K562 (cell line): ENCODE measurements around the gene HSPA2. TPM values are rescaled to one million over a fixed set of nuclear protein-coding genes. Genes with fewer than 3 reads are reported as not detected.

Experiments
- BDP1 ChIP-seq: IDR thresholded peaks from 3 replicates; pipeline ENCODE4 v1.6.1; 2011; ENCODE audit not compliant: insufficient read length, insufficient read depth
- CHD2 ChIP-seq: IDR thresholded peaks from 2 replicates; pipeline ENCODE4 v1.6.1; 2011; ENCODE audit warnings: low read depth, low read length
- ETV5 ChIP-seq: sonication (generic); formaldehyde crosslinking; IDR thresholded peaks from 2 replicates; pipeline ENCODE4 v1.4.0; 2020; ENCODE audit warnings: low read depth, mild to moderate bottlenecking, missing genetic modification reagents
- HEY1 ChIP-seq: fragments of 250-450 bp; sonication (Bioruptor Pico); IDR thresholded peaks from 2 replicates; pipeline ENCODE4 v1.5.0; 2020; ENCODE audit warnings: mild to moderate bottlenecking, moderate library complexity, borderline replicate concordance
- HSF4 ChIP-seq: fragments of 250-450 bp; sonication (Bioruptor Pico); IDR thresholded peaks from 2 replicates; pipeline ENCODE4 v2.1.2; 2022; ENCODE audit warnings: mild to moderate bottlenecking, moderate library complexity, borderline replicate concordance
- L3MBTL2 ChIP-seq: fragments of 450-650 bp; IDR thresholded peaks from 2 replicates; pipeline ENCODE4 v1.6.1; 2016; ENCODE audit warnings: mild to moderate bottlenecking, moderate library complexity
- MCM7 ChIP-seq, 2 experiments: fragments of 450-650 bp; IDR thresholded peaks; 2 replicates each; pipeline ENCODE4 v1.6.1; 2016 to 2018
- MYC ChIP-seq, 2 experiments: fragments of 250-450 bp in 1 of 2; sonication (Bioruptor Pico) in 1 of 2; IDR thresholded peaks; 2 replicates each; pipeline versions ENCODE4 v1.5.1 to v1.6.1; 2012 to 2021; ENCODE audit warnings: low read depth in 2 of 2, borderline replicate concordance in 1 of 2, improper control_type of control experiment in 1 of 2, low read length in 1 of 2, mild to moderate bottlenecking in 1 of 2, moderate library complexity in 1 of 2
- PHB2 ChIP-seq: fragments of 450-650 bp; IDR thresholded peaks from 2 replicates; pipeline ENCODE4 v1.6.1; 2017; ENCODE audit warnings: low read depth
- POLR2AphosphoS2 ChIP-seq: IDR thresholded peaks from 2 replicates; pipeline ENCODE4 v1.6.1; 2012; ENCODE audit warnings: low read length, improper control_type of control experiment
- PRPF4 ChIP-seq: fragments of 200-400 bp; formaldehyde crosslinking; IDR thresholded peaks from one replicate; pipeline ENCODE4 v1.6.1; 2017; ENCODE audit warnings: low read length, low read depth, mild to moderate bottlenecking; ENCODE audit not compliant: insufficient read depth, poor library complexity, severe bottlenecking
- SIN3A ChIP-seq, 2 experiments: fragments of 150-350 bp in 1 of 2; IDR thresholded peaks; 2 replicates each; pipeline ENCODE4 v1.6.1; 2011 to 2016; ENCODE audit warnings: borderline replicate concordance in 2 of 2, low read depth in 2 of 2, low read length in 2 of 2, mild to moderate bottlenecking in 2 of 2, moderate library complexity in 2 of 2; ENCODE audit not compliant: control insufficient read depth in 1 of 2
- SMARCE1 ChIP-seq: fragments of 450-650 bp; IDR thresholded peaks from 2 replicates; pipeline ENCODE4 v1.7.1; 2016; ENCODE audit warnings: mild to moderate bottlenecking
- SNRNP70 ChIP-seq: fragments of 200-400 bp; formaldehyde crosslinking; optimal IDR thresholded peaks from 2 replicates; pipeline ENCODE3; 2017; ENCODE audit warnings: low read depth, low read length
- TAF9B ChIP-seq: fragments of 450-650 bp; IDR thresholded peaks from 2 replicates; pipeline ENCODE4 v1.6.1; 2018; ENCODE audit warnings: mild to moderate bottlenecking; ENCODE audit not compliant: partially characterized antibody
- ZNF12 ChIP-seq: sonication (generic); formaldehyde crosslinking; IDR thresholded peaks from 2 replicates; pipeline ENCODE4 v1.4.0; 2020; ENCODE audit warnings: mild to moderate bottlenecking, missing genetic modification reagents
- ZNF197 ChIP-seq: fragments of 200-800 bp; sonication (Bioruptor generic); IDR thresholded peaks from 2 replicates; pipeline ENCODE4 v1.6.1; 2016; ENCODE audit warnings: low read depth, missing genetic modification characterization, missing compliant biosample characterization
- ZNF589 ChIP-seq: fragments of 200-800 bp; sonication (Bioruptor generic); IDR thresholded peaks from 2 replicates; pipeline ENCODE4 v1.6.1; 2016; ENCODE audit warnings: low read depth, missing genetic modification characterization, missing compliant biosample characterization
- polyA plus RNA-seq, 8 experiments: library from polyadenylated mRNA; depleted of rRNA in 4 of 8; stranded (reverse) in 5 of 8; unstranded in 3 of 8; fragments of >200 nt; fragmentation: Nextera tagmentation in 2 of 8; fragmentation: Illumina TruSeq in 1 of 8; extraction: Ambion mirVana in 2 of 8; extraction: Trizol in 1 of 8; gene quantifications; 2 replicates each; pipeline versions ENCODE4 v1.2.1 to v1.2.3, GENCODE V29; 2011 to 2014; ENCODE audit warnings: inconsistent platforms in 1 of 8, missing spikeins in 1 of 8
- total RNA-seq, 7 experiments: library from RNA; depleted of rRNA in 6 of 7; stranded (reverse); fragments of >200 nt in 6 of 7; fragmentation: Illumina TruSeq in 2 of 7; extraction: Trizol in 2 of 7; gene quantifications; 2 replicates each; pipeline versions ENCODE4 v1.2.1 to v1.2.3, GENCODE V29; 2011 to 2021; ENCODE audit warnings: low replicate concordance in 1 of 7
- TF ChIP-seq, protein P1 (sequence below): fragments of 450-650 bp; IDR thresholded peaks from 2 replicates; pipeline ENCODE4 v1.6.1; 2016; ENCODE audit warnings: missing biosample characterization, missing genetic modification characterization
- TF ChIP-seq, protein P2 (sequence below): fragments of 450-650 bp; formaldehyde crosslinking; conservative IDR thresholded peaks from 2 replicates; pipeline ENCODE4 v1.4.0; 2022; ENCODE audit warnings: mild to moderate bottlenecking, missing genetic modification characterization
- TF ChIP-seq, protein P3 (sequence below): fragments of 450-650 bp; IDR thresholded peaks from 2 replicates; pipeline ENCODE4 v1.6.1; 2016; ENCODE audit warnings: borderline replicate concordance
- TF ChIP-seq, protein P4 (sequence below): fragments of 450-650 bp; formaldehyde crosslinking; IDR thresholded peaks from 2 replicates; pipeline ENCODE4 v1.4.0; 2020; ENCODE audit warnings: mild to moderate bottlenecking

HSPA2 gene
- total and polyA plus RNA-seq, 9 of the 15 experiments (the other 6 are each of a cell fraction or from before 2014, with no cell fraction given) = not detected

DNA sequence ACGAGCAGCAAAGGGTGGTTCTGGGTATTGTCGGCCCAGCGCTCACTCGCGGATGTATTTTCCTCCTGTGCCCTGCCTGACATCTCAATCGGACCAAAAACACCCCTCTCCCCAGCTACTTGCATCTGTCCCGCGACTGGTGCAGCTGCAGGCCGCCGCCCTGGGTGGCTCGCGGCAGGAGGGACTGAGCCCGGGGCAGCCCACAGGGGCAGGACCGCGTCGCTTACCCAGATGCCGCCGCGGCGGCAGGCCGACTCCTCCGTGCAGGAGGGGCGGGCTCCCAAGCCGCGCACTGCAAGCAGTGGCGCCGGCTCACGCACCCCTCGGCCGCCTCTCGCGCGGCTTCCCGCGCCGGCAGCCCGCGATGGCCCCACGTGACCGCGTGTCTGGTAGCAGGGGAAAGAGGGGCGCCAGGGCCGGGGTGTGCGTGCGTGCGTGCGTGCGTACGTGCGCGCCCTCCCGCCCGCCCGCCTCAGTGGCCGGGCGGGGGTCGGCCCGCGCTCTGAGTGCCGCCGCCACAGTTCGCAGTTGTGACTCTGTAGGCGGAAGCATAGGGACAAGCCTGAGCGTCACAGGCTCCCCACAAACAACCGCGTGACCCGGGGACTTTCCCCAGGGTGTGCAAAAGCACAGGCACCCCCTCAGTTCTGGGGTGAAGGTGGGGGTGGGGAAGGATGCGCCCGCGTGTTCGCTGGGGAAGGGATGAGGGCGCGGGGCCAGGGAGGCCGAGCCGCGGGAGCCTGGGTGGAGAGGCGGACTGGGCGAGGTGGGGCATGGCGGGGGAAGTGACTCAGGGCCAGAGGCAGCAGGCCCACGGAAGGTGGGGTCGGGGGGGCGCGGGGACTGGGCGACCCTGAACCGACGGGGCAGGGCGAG lies 36.9 kb upstream of the HSPA2 start, which contains the start of gene ZBTB25 (continued):
- TF ChIP-seq, protein P1, sequence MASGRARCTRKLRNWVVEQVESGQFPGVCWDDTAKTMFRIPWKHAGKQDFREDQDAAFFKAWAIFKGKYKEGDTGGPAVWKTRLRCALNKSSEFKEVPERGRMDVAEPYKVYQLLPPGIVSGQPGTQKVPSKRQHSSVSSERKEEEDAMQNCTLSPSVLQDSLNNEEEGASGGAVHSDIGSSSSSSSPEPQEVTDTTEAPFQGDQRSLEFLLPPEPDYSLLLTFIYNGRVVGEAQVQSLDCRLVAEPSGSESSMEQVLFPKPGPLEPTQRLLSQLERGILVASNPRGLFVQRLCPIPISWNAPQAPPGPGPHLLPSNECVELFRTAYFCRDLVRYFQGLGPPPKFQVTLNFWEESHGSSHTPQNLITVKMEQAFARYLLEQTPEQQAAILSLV (tag) = no peak
- peak; percentile 32 for TF ChIP-seq TAF9B
- no peak for TF ChIP-seq PRPF4
- TF ChIP-seq SIN3A (IDR thresholded peaks at IDR 0.05; ENCODE audit: borderline replicate concordance in 2 of 2, control insufficient read depth in 1 of 2, low read depth in 2 of 2, low read length in 2 of 2) = no peak; a peak in 1 of 4 replicates
- TF ChIP-seq, protein P2, sequence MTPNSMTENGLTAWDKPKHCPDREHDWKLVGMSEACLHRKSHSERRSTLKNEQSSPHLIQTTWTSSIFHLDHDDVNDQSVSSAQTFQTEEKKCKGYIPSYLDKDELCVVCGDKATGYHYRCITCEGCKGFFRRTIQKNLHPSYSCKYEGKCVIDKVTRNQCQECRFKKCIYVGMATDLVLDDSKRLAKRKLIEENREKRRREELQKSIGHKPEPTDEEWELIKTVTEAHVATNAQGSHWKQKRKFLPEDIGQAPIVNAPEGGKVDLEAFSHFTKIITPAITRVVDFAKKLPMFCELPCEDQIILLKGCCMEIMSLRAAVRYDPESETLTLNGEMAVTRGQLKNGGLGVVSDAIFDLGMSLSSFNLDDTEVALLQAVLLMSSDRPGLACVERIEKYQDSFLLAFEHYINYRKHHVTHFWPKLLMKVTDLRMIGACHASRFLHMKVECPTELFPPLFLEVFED (CRISPR knock-in tag) = no peak
- TF ChIP-seq, protein P3, sequence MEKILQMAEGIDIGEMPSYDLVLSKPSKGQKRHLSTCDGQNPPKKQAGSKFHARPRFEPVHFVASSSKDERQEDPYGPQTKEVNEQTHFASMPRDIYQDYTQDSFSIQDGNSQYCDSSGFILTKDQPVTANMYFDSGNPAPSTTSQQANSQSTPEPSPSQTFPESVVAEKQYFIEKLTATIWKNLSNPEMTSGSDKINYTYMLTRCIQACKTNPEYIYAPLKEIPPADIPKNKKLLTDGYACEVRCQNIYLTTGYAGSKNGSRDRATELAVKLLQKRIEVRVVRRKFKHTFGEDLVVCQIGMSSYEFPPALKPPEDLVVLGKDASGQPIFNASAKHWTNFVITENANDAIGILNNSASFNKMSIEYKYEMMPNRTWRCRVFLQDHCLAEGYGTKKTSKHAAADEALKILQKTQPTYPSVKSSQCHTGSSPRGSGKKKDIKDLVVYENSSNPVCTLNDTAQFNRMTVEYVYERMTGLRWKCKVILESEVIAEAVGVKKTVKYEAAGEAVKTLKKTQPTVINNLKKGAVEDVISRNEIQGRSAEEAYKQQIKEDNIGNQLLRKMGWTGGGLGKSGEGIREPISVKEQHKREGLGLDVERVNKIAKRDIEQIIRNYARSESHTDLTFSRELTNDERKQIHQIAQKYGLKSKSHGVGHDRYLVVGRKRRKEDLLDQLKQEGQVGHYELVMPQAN = no peak
- TF ChIP-seq CHD2 = peak; percentile 96
- no peak for TF ChIP-seq HEY1 (CRISPR knock-in tag)
- TF ChIP-seq POLR2AphosphoS2 = no peak
- TF ChIP-seq, protein P4, sequence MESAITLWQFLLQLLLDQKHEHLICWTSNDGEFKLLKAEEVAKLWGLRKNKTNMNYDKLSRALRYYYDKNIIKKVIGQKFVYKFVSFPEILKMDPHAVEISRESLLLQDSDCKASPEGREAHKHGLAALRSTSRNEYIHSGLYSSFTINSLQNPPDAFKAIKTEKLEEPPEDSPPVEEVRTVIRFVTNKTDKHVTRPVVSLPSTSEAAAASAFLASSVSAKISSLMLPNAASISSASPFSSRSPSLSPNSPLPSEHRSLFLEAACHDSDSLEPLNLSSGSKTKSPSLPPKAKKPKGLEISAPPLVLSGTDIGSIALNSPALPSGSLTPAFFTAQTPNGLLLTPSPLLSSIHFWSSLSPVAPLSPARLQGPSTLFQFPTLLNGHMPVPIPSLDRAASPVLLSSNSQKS = no peak
- TF ChIP-seq ZNF589 = peak; percentile 56; the same call in 1 of the 2 replicates
- no peak for TF ChIP-seq HSF4 (CRISPR knock-in tag)
- no peak for TF ChIP-seq MCM7 (IDR thresholded peaks at IDR 0.05)
- no peak for TF ChIP-seq SNRNP70
- 0 out of 2 replicates have a peak, but pooled peaks have one; percentile 20 for TF ChIP-seq SMARCE1
- no peak for TF ChIP-seq BDP1
- peak; percentile 75 for TF ChIP-seq MYC (IDR thresholded peaks at IDR 0.05; ENCODE audit: low read depth, low read length)
- TF ChIP-seq MYC (CRISPR knock-in tag; IDR thresholded peaks at IDR 0.05; ENCODE audit: borderline replicate concordance, low read depth) = no peak
- TF ChIP-seq PHB2 = no peak
- TF ChIP-seq ZNF12 (CRISPR knock-in tag) = no peak
- TF ChIP-seq ETV5 = no peak
- TF ChIP-seq ZNF197 (CRISPR knock-in tag) = no peak
- peak; percentile 62; the same call in 1 of the 2 replicates for TF ChIP-seq L3MBTL2
